KMS-11 (cell line): ENCODE measurements around the gene SYT11.

Experiments
- H2AFZ ChIP-seq: fragments of 200-600 bp; sonication (generic); 2 replicates; pipeline ENCODE4 v1.6.1; 2016; ENCODE audit warnings: antibody characterized with exemption, mixed run types, low read depth
- H3K27ac ChIP-seq: fragments of 200-600 bp; sonication (generic); 2 replicates; pipeline ENCODE4 v1.6.1; 2016; ENCODE audit warnings: mild to moderate bottlenecking, mixed run types
- H3K27me3 ChIP-seq: fragments of 200-600 bp; sonication (generic); 2 replicates; pipeline ENCODE4 v1.6.1; 2017; ENCODE audit warnings: mild to moderate bottlenecking, low read depth, mixed run types, moderate library complexity; ENCODE audit not compliant: insufficient read depth
- H3K36me3 ChIP-seq: fragments of 200-600 bp; sonication (generic); 2 replicates; pipeline ENCODE4 v1.6.1; 2017; ENCODE audit warnings: mild to moderate bottlenecking, mixed run types; ENCODE audit not compliant: insufficient read depth
- H3K4me1 ChIP-seq: fragments of 200-600 bp; sonication (generic); 2 replicates; pipeline ENCODE4 v1.6.1; 2016; ENCODE audit warnings: mild to moderate bottlenecking, low read depth, mixed run types; ENCODE audit not compliant: poor library complexity, severe bottlenecking
- H3K4me2 ChIP-seq: fragments of 200-600 bp; sonication (generic); 2 replicates; pipeline ENCODE4 v1.7.0; 2016; ENCODE audit warnings: mild to moderate bottlenecking, mixed run types
- H3K4me3 ChIP-seq: fragments of 200-600 bp; sonication (generic); IDR thresholded peaks from 2 replicates; pipeline ENCODE4 v1.6.1; 2017; ENCODE audit warnings: low read depth, low read length, mixed read lengths; ENCODE audit not compliant: insufficient read depth
- H3K79me2 ChIP-seq: fragments of 200-600 bp; sonication (generic); 2 replicates; pipeline ENCODE4 v1.6.1; 2016; ENCODE audit warnings: low read depth, mixed run types; ENCODE audit not compliant: insufficient read depth
- H3K9ac ChIP-seq: fragments of 200-600 bp; sonication (generic); 2 replicates; pipeline ENCODE4 v1.6.1; 2016; ENCODE audit warnings: mild to moderate bottlenecking, mixed run types
- H4K20me1 ChIP-seq: fragments of 200-600 bp; sonication (generic); 2 replicates; pipeline ENCODE4 v1.6.1; 2016; ENCODE audit warnings: mild to moderate bottlenecking, mixed run types; ENCODE audit not compliant: insufficient read depth
- TF ChIP-seq, protein P1 (sequence below): fragments of 200-600 bp; sonication (generic); conservative IDR thresholded peaks from 2 replicates; pipeline ENCODE4 v1.6.1; 2017; ENCODE audit warnings: low read depth, mild to moderate bottlenecking, antibody characterized with exemption, low read length, moderate library complexity, mixed read lengths

SYT11 gene

DNA sequence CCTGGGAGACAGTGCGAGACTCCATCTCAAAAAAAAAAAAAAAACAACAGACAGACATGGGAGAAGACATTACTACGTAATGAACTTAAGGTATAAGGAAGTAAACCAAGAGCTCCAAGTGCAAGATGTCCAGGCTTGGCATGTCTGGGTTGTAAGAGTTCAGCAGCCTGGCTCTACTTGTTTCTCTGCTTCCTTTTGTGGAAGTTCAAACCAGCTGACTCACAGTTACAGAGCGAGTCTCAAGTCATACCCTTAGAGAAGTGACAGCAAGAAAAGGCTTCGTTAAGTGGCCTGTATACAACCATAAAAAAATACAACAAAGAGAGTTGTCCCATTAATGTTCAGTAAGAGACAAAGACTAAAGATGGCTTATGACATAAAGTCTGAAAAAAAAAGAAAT lies 50.5 kb downstream of the SYT11 start:
- H3K4me1 ChIP-seq = peaks cover 28% of the 10 kb centered on the region
- TF ChIP-seq, protein P1, sequence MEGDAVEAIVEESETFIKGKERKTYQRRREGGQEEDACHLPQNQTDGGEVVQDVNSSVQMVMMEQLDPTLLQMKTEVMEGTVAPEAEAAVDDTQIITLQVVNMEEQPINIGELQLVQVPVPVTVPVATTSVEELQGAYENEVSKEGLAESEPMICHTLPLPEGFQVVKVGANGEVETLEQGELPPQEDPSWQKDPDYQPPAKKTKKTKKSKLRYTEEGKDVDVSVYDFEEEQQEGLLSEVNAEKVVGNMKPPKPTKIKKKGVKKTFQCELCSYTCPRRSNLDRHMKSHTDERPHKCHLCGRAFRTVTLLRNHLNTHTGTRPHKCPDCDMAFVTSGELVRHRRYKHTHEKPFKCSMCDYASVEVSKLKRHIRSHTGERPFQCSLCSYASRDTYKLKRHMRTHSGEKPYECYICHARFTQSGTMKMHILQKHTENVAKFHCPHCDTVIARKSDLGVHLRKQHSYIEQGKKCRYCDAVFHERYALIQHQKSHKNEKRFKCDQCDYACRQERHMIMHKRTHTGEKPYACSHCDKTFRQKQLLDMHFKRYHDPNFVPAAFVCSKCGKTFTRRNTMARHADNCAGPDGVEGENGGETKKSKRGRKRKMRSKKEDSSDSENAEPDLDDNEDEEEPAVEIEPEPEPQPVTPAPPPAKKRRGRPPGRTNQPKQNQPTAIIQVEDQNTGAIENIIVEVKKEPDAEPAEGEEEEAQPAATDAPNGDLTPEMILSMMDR = no peak
- no peak overlapping the region for H3K27ac ChIP-seq
- H3K79me2 ChIP-seq = peaks cover 7% of the 10 kb centered on the region; the same call in 1 of the 2 replicates
- H3K27me3 ChIP-seq = no peaks in the 10 kb centered on the region
- H4K20me1 ChIP-seq = no peaks in the 10 kb centered on the region
- H3K9ac ChIP-seq = no peak overlapping the region
- H3K4me3 ChIP-seq = no peak overlapping the region
- peak overlapping the region; percentile 73 for H3K4me2 ChIP-seq
- H3K36me3 ChIP-seq = peaks cover 21% of the 10 kb centered on the region; the same call in 1 of the 2 replicates
- no peak overlapping the region for H2AFZ ChIP-seq

DNA sequence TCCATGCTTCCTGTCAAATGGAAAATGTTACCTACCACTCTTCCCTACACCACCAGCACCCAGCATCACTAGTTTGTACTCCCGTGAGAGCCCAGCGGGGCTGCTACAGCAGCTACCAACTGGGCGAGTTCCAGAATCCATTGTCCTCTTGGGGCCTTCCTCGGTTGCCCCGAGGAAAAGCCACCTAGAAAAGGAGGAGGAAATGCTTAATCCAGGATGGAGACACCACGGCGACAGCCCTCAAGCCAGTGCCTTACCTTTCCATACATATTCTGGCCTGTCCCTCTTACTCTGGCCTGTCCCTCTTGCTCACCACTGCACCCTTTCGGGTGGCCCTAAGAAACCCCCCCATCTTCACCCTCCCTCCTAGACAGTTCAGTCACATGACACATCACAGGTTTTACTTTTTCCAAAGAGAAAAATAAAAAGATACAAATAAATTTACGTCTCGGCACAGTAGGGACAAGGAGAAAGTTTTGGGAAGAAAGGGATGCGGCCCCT lies 51.3 kb downstream of the SYT11 start:
- TF ChIP-seq, protein P1 = 0 out of 2 replicates have a peak, but pooled peaks have one; percentile 25
- Histone ChIP-seq H3K9ac (peak overlapping the region; percentile 40; the same call in 1 of the 2 replicates), H3K4me3 (peak overlapping the region; percentile 100), H3K36me3 (peaks cover 28% of the 10 kb centered on the region; the same call in 1 of the 2 replicates), H2AFZ (peak overlapping the region; percentile 46), H3K4me2 (peak overlapping the region; percentile 73), H3K79me2 (peaks cover 7% of the 10 kb centered on the region; the same call in 1 of the 2 replicates), H3K27me3 (no peaks in the 10 kb centered on the region), H4K20me1 (no peaks in the 10 kb centered on the region), H3K27ac (peak overlapping the region; percentile 25; the same call in 1 of the 2 replicates), H3K4me1 (peaks cover 28% of the 10 kb centered on the region)

GRCh38 chr1:155911156-155912055 lies 52.0 kb downstream of the SYT11 start, which contains the start of gene RIT1:
TSS of gene RIT1 (minus strand) at chr1:155911349. CDS start at chr1:155910761, 588 bp downstream.
- Histone ChIP-seq H3K79me2 (peaks cover 7% of the 10 kb centered on the region; the same call in 1 of the 2 replicates), H3K27me3 (no peaks in the 10 kb centered on the region), H4K20me1 (no peaks in the 10 kb centered on the region), H2AFZ (peak within 1 kb of the TSS; percentile 46), H3K4me3 (peak within 1 kb of the TSS; percentile 100), H3K27ac (peak within 1 kb of the TSS; percentile 25; the same call in 1 of the 2 replicates), H3K4me2 (peak within 1 kb of the TSS; percentile 73), H3K9ac (peak within 1 kb of the TSS; percentile 40; the same call in 1 of the 2 replicates), H3K4me1 (peaks cover 28% of the 10 kb centered on the region), H3K36me3 (peaks cover 35% of the 10 kb centered on the region; the same call in 1 of the 2 replicates)
- TF ChIP-seq, protein P1 = no peak; the same call in 1 of the 2 replicates

DNA sequence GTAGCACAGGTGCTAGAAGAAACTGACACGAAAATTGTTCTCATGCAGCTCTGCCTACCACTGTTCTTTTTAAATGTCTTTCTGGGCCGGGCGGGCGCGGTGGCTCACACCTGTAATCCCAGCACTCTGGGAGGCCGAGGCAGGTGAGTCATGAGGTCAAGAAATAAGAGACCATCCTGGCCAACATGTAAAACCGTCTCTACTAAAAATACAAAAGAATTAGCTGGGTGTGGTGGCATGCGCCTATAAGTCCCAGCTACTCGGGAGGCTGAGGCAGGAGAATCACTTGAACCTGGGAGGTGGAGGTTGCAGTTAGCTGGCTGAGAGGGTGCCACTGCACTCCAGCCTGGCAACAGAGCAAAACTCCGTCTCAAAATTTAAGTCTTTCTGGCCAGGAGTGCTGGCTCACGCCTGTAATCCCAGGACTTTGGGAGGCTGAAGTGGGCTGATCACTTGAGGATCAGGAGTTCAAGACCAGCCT lies 52.7 kb downstream of the SYT11 start:
- H3K4me1 ChIP-seq = peaks cover 28% of the 10 kb centered on the region
- no peak overlapping the region for H3K4me3 ChIP-seq
- no peak overlapping the region for H3K9ac ChIP-seq
- peaks cover 7% of the 10 kb centered on the region; the same call in 1 of the 2 replicates for H3K79me2 ChIP-seq
- no peak overlapping the region for H2AFZ ChIP-seq
- H4K20me1 ChIP-seq = no peaks in the 10 kb centered on the region
- no peaks in the 10 kb centered on the region for H3K27me3 ChIP-seq
- TF ChIP-seq, protein P1 = no peak
- peaks cover 42% of the 10 kb centered on the region; the same call in 1 of the 2 replicates for H3K36me3 ChIP-seq
- peak overlapping the region; percentile 66 for H3K4me2 ChIP-seq
- H3K27ac ChIP-seq = peak overlapping the region; percentile 25; the same call in 1 of the 2 replicates
